ENCODE measurements around the gene HOXD9. TPM values are rescaled to one million over a fixed set of nuclear protein-coding genes. Genes with fewer than 3 reads are reported as not detected.

The HOXD9 gene
- total RNA-seq, result 0.16 TPM
- long read RNA-seq, result 0 reads

GRCh38 chr2:176122683-176123410 lies at the start of gene HOXD9:
Gene HOXD9, plus strand, starts transcription at chr2:176122719. Its CDS starts 50 bp downstream, at chr2:176122769.
- Histone ChIP-seq H3K4me1 (peaks cover 24% of the 10 kb centered on the region), H3K9me3 (replicated peaks) (no peaks in the 10 kb centered on the region), H3K27ac (replicated peaks) (no peak within 1 kb of the TSS), H3K4me3 (peak within 1 kb of the TSS; percentile 61), H3K27me3 (ENCODE audit: low read depth) (peaks cover 99% of the 10 kb centered on the region), H3K36me3 (no peaks in the 10 kb centered on the region)
- DNase-seq, result no peak
- TF ChIP-seq CTCF (IDR thresholded peaks at IDR 0.05; ENCODE audit: borderline replicate concordance), result no peak
- intact Hi-C loops (cut with micrococcal nuclease), result no loop called here

- Histone ChIP-seq H3K27me3 (ENCODE audit: low read depth) (peaks cover 100% of the 10 kb centered on the region), H3K4me1 (peaks cover 12% of the 10 kb centered on the region), H3K9me3 (replicated peaks) (no peaks in the 10 kb centered on the region), H3K36me3 (no peaks in the 10 kb centered on the region), H3K4me3 (no peak overlapping the region), H3K27ac (replicated peaks) (no peak overlapping the region)
- intact Hi-C loops (cut with micrococcal nuclease), result no loop called here
- DNase-seq, result no peak
- TF ChIP-seq CTCF (IDR thresholded peaks at IDR 0.05; ENCODE audit: borderline replicate concordance), result no peak
Measured at GRCh38 chr2:176072951-176073904, 49.3 kb upstream of the HOXD9 start.

- Histone ChIP-seq H3K27ac (replicated peaks) (no peak overlapping the region), H3K36me3 (no peaks in the 10 kb centered on the region), H3K4me1 (peaks cover 20% of the 10 kb centered on the region), H3K4me3 (no peak overlapping the region), H3K9me3 (replicated peaks) (no peaks in the 10 kb centered on the region), H3K27me3 (ENCODE audit: low read depth) (peaks cover 100% of the 10 kb centered on the region)
- intact Hi-C loops (cut with micrococcal nuclease), result no loop called here
- no peak for DNase-seq
- no peak for TF ChIP-seq CTCF (IDR thresholded peaks at IDR 0.05; ENCODE audit: borderline replicate concordance)
Measured at GRCh38 chr2:176074919-176075425, 47.5 kb upstream of the HOXD9 start.

- peaks cover 100% of the 10 kb centered on the region for H3K27me3 ChIP-seq (ENCODE audit: low read depth)
- intact Hi-C loops (cut with micrococcal nuclease), result no loop called here
Measured at GRCh38 chr2:176075481-176075880, 47.0 kb upstream of the HOXD9 start.

More at GRCh38 chr2:176075481-176075880, 47.0 kb upstream of the HOXD9 start:
- no peak for DNase-seq
- Histone ChIP-seq H3K4me1 (peaks cover 22% of the 10 kb centered on the region), H3K36me3 (no peaks in the 10 kb centered on the region), H3K27ac (replicated peaks) (no peak overlapping the region), H3K9me3 (replicated peaks) (no peaks in the 10 kb centered on the region), H3K4me3 (no peak overlapping the region)
- no peak for TF ChIP-seq CTCF (IDR thresholded peaks at IDR 0.05; ENCODE audit: borderline replicate concordance)

All from left ventricle myocardium inferior (tissue), 1 donor.